Smooth muscle cell (in vitro differentiated cells): ENCODE measurements around the gene TSPAN14. TPM values are rescaled to one million over a fixed set of nuclear protein-coding genes. Genes with fewer than 3 reads are reported as not detected.

Experiments
- DNase-seq: peaks from one replicate; lab custom pipeline; 2025; ENCODE audit not compliant: unreplicated experiment; lab: John Stamatoyannopoulos, UW
- H2AFZ ChIP-seq: fragments of 200-600 bp; sonication (generic); 2 replicates; pipeline ENCODE4 v1.6.0; 2016; ENCODE audit warnings: antibody characterized with exemption, low read depth, mild to moderate bottlenecking
- H3F3A ChIP-seq: fragments of 200-600 bp; sonication (generic); 2 replicates; pipeline ENCODE4 v1.6.0; 2017; ENCODE audit warnings: antibody characterized with exemption, low read depth
- H3K27ac ChIP-seq: fragments of 200-600 bp; sonication (generic); 2 replicates; pipeline ENCODE4 v1.5.1; 2016; ENCODE audit warnings: low read depth, mild to moderate bottlenecking
- H3K27me3 ChIP-seq: fragments of 200-600 bp; sonication (generic); 2 replicates; pipeline ENCODE4 v1.6.1; 2016; ENCODE audit warnings: low read depth, mild to moderate bottlenecking
- H3K36me3 ChIP-seq: fragments of 200-600 bp; sonication (generic); 2 replicates; pipeline ENCODE4 v1.5.1; 2016; ENCODE audit warnings: low read depth
- H3K4me1 ChIP-seq: fragments of 200-600 bp; sonication (generic); 2 replicates; pipeline ENCODE4 v1.5.1; 2016; ENCODE audit warnings: low read depth
- H3K4me2 ChIP-seq: fragments of 200-600 bp; sonication (generic); 2 replicates; pipeline ENCODE4 v1.6.0; 2016; ENCODE audit warnings: mild to moderate bottlenecking
- H3K4me3 ChIP-seq: fragments of 200-600 bp; sonication (generic); 2 replicates; pipeline ENCODE4 v1.5.1; 2016; ENCODE audit warnings: mild to moderate bottlenecking
- H3K79me2 ChIP-seq: fragments of 200-600 bp; sonication (generic); 2 replicates; pipeline ENCODE4 v1.6.0; 2016; ENCODE audit warnings: low read depth, mild to moderate bottlenecking
- H3K9ac ChIP-seq: fragments of 200-600 bp; sonication (generic); 2 replicates; pipeline ENCODE4 v1.6.0; 2016; ENCODE audit warnings: low read depth
- H3K9me3 ChIP-seq: fragments of 200-600 bp; sonication (generic); replicated peaks from 2 replicates; pipeline ENCODE4 v1.5.1; 2016; ENCODE audit warnings: low read depth
- H4K20me1 ChIP-seq: fragments of 200-600 bp; sonication (generic); 2 replicates; pipeline ENCODE4 v1.6.0; 2016; ENCODE audit warnings: low read depth
- WGBS: methylation state at CpG from one replicate; pipeline ENCODE4 v1.1.7; 2016; ENCODE audit warnings: low lambda C conversion rate; 5-methylcytosine and 5-hydroxymethylcytosine counted together
- polyA plus RNA-seq: library from polyadenylated mRNA; unstranded; fragments of >200 nt; fragmentation: Nextera tagmentation; extraction: Ambion mirVana; gene quantifications from 2 replicates; pipeline ENCODE4 v1.2.1, GENCODE V29; 2016
- total RNA-seq: library from RNA; depleted of rRNA; stranded (reverse); fragments of >200 nt; gene quantifications from 2 replicates; pipeline ENCODE4 v1.2.3, GENCODE V29; 2014
- TF ChIP-seq, protein P1 (sequence below): fragments of 200-600 bp; sonication (generic); IDR thresholded peaks from 2 replicates; pipeline ENCODE4 v1.5.1; 2017; ENCODE audit warnings: borderline replicate concordance, mild to moderate bottlenecking, antibody characterized with exemption; ENCODE audit not compliant: insufficient read depth, poor library complexity, severe bottlenecking

TSPAN14 gene
- total and polyA plus RNA-seq, 2 experiments from 2014 or later = 42.7 to 46.3 TPM

DNA sequence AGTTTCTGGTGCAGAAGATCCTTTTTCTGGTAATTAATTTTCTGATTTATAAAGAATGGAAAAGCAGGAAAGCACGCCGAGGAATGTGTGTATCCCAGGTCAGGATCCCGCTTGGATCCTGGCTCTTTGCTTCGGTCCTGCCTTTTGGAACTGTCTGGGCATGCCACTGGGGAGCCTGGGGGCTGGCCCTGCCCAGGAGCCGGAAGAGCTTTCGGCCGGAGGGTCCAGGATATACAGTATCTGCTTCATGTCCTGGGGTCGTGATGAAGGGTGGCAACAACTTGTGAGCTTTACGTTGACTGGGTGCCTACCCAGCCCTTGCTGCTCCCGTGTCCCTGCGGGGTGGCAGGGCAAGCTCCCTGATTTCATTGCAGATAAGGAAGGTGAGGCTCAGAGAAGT, 86.0 kb downstream of the TSPAN14 start:
- no peak for DNase-seq
- no peak overlapping the region for H3K4me2 ChIP-seq
- H3K9me3 ChIP-seq = no peaks in the 10 kb centered on the region
- H3K36me3 ChIP-seq = no peaks in the 10 kb centered on the region
- H3K9ac ChIP-seq = no peak overlapping the region
- H3K27me3 ChIP-seq = no peaks in the 10 kb centered on the region
- H3K4me3 ChIP-seq = no peak overlapping the region
- H3K79me2 ChIP-seq = no peaks in the 10 kb centered on the region
- H3K27ac ChIP-seq = no peak overlapping the region
- peaks cover 2% of the 10 kb centered on the region for H3K4me1 ChIP-seq
- H4K20me1 ChIP-seq = no peaks in the 10 kb centered on the region
- WGBS = 95% methylated on average over 11 of the region's 11 CpGs
- no peaks in the 10 kb centered on the region for H3F3A ChIP-seq
- TF ChIP-seq, protein P1, sequence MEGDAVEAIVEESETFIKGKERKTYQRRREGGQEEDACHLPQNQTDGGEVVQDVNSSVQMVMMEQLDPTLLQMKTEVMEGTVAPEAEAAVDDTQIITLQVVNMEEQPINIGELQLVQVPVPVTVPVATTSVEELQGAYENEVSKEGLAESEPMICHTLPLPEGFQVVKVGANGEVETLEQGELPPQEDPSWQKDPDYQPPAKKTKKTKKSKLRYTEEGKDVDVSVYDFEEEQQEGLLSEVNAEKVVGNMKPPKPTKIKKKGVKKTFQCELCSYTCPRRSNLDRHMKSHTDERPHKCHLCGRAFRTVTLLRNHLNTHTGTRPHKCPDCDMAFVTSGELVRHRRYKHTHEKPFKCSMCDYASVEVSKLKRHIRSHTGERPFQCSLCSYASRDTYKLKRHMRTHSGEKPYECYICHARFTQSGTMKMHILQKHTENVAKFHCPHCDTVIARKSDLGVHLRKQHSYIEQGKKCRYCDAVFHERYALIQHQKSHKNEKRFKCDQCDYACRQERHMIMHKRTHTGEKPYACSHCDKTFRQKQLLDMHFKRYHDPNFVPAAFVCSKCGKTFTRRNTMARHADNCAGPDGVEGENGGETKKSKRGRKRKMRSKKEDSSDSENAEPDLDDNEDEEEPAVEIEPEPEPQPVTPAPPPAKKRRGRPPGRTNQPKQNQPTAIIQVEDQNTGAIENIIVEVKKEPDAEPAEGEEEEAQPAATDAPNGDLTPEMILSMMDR = no peak
- no peak overlapping the region for H2AFZ ChIP-seq

DNA sequence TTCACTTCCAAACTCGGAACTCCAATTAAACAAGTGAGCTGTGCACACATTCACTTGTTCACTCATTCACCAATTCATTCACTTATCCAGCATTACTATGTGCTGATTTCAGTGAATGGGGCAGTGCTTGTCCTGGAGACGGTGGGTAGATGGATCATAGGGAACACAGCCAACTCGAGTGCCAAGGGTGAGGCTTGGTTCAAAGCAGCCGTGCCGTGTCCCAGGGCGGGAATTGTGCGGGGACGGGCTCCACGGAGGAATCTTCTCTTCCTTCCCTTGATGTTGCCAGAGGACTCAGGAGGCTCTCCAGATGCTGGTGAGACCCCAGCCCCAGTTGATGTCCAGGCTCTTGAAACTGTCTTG, 86.5 kb downstream of the TSPAN14 start:
- H2AFZ ChIP-seq = no peak overlapping the region
- no peak overlapping the region for H3K27ac ChIP-seq
- H3K79me2 ChIP-seq = no peaks in the 10 kb centered on the region
- no peaks in the 10 kb centered on the region for H3F3A ChIP-seq
- WGBS = 94% methylated on average over 9 of the region's 9 CpGs
- DNase-seq = no peak
- H3K27me3 ChIP-seq = no peaks in the 10 kb centered on the region
- TF ChIP-seq, protein P1 = no peak
- H3K9ac ChIP-seq = no peak overlapping the region
- no peaks in the 10 kb centered on the region for H3K36me3 ChIP-seq
- peaks cover 2% of the 10 kb centered on the region for H3K4me1 ChIP-seq
- no peak overlapping the region for H3K4me2 ChIP-seq
- no peak overlapping the region for H3K4me3 ChIP-seq
- no peaks in the 10 kb centered on the region for H4K20me1 ChIP-seq
- H3K9me3 ChIP-seq = no peaks in the 10 kb centered on the region

DNA sequence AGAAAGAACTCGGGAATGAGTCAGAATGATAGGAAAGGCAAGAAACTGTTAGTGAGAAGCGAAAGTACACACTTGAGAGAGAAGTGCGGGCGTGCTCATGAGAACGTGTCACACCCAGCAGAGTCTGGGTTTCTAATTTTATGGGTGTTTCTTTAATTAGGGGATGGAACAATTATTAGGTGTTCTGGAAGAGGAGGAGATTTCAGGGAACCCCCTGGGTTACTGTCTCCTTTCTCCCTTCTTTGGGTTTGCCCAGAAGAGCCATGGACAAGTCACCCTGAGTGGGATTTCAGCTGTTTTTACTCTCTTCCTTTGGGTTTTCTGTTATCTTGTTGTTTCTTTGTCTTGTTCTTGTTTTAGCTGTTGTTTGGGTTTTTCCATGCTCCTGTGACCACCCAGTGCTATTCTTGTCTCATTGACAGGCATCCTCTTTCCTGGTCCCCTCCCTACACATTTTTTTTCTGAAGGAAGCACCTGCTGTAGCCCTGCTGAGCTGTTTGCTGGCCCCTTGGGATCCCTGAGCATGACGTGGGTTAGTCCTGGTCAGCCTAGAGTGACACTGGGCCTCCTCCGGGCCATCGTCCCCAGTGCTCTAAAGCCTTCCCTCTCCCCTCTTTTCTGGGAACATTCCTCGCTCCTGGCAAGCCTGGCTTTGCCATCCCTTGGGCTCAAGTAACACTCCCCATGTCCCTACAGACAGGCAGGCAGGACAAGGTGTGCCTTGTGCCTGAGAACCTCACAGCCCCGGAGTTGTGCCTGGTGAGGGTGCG, 87.1 kb downstream of the TSPAN14 start:
- no peak overlapping the region for H2AFZ ChIP-seq
- no peak overlapping the region for H3K27ac ChIP-seq
- no peaks in the 10 kb centered on the region for H4K20me1 ChIP-seq
- H3F3A ChIP-seq = no peaks in the 10 kb centered on the region
- no peak overlapping the region for H3K4me2 ChIP-seq
- WGBS = 84% methylated on average over 11 of the region's 11 CpGs
- TF ChIP-seq, protein P1 = no peak
- H3K9ac ChIP-seq = no peak overlapping the region
- H3K36me3 ChIP-seq = no peaks in the 10 kb centered on the region
- no peak for DNase-seq
- H3K9me3 ChIP-seq = no peaks in the 10 kb centered on the region
- no peaks in the 10 kb centered on the region for H3K27me3 ChIP-seq
- no peaks in the 10 kb centered on the region for H3K79me2 ChIP-seq
- H3K4me1 ChIP-seq = peaks cover 2% of the 10 kb centered on the region
- H3K4me3 ChIP-seq = no peak overlapping the region

DNA sequence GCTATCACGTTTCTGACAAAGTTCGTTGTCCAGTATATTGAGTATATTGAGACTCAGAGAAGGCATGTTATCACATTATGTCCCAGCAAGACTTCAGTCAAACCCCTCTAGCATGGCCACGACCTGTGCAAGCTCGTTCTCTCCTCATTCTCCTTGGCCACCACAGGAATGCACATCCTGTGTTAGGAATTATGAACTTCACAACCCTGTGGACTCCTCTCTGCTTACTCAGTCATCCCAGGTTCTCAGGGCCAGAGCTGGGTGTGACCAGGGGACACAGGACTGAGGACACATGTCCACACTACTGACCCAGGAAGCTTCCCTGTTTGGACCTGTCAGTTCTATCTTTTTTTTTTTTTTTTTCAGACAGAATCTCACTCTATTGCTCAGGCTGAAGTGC, 87.9 kb downstream of the TSPAN14 start:
- no peaks in the 10 kb centered on the region for H3K36me3 ChIP-seq
- H3K4me1 ChIP-seq = peaks cover 2% of the 10 kb centered on the region
- H3K27ac ChIP-seq = no peak overlapping the region
- TF ChIP-seq, protein P1 = no peak
- no peak overlapping the region for H2AFZ ChIP-seq
- no peaks in the 10 kb centered on the region for H3K9me3 ChIP-seq
- DNase-seq = no peak
- H3F3A ChIP-seq = no peaks in the 10 kb centered on the region
- no peak overlapping the region for H3K4me3 ChIP-seq
- H4K20me1 ChIP-seq = no peaks in the 10 kb centered on the region
- no peak overlapping the region for H3K9ac ChIP-seq
- H3K27me3 ChIP-seq = no peaks in the 10 kb centered on the region
- 63% methylated on average over 4 of the region's 4 CpGs for WGBS
- H3K4me2 ChIP-seq = no peak overlapping the region
- H3K79me2 ChIP-seq = no peaks in the 10 kb centered on the region
